ENCODE data around the gene TLE4. TPM values are rescaled to one million over a fixed set of nuclear protein-coding genes. Genes with fewer than 3 reads are reported as not detected.

Gene TLE4
- total and polyA plus RNA-seq, 2 donors (not counting 1 experiment from before 2014, with no cell fraction given) = 34.7 to 57.3 TPM

DNA sequence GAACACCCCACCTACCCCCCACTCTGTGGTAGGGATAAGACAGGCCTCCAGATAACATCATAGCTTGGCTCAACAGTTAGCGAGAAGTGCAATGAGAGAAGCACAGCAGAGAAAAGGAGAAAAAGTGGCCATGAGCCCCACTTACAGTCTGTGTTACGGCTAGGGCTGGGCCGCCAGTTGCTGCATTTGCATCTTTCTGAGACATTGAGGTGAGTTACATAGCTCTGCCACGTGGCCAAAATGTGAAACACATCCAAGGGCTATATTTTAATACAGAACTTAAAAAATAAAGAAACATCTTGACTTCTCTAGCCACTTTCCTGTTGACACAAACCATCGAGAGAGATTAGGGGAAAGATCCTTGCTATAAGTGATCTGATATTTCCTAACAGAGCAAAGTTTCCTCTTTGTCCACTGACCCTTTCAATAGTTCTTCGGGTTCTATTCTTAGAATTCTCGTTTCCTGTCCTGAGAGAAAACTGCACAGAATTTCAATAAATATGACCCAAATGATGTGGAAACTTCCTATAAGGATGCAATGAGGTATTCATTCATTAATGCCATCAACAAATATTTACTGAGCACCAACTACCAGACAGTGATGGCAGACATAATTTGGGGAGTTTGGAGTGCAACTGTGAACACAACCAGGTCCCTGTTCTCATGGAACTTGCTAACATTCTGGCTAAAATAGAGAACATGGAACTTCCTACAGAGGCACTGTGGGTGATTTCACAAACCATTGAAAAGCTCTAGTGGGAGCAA is 3.2 kb upstream of the TLE4 start:
- Histone ChIP-seq H3K27ac (ENCODE audit: low read length in 2 of 2) (no peak overlapping the region), H3K4me1 (ENCODE audit: control insufficient read depth in 2 of 2, insufficient read depth in 2 of 2, low read length in 2 of 2) (peaks cover 13 to 21% of the 10 kb centered on the region in 2 donors), H3K79me2 (ENCODE audit: control insufficient read depth, insufficient read depth, low read length) (peaks cover 4% of the 10 kb centered on the region), H3K9ac (ENCODE audit: low read length) (no peak overlapping the region), H4K20me1 (ENCODE audit: control insufficient read depth, insufficient read depth, low read length, poor library complexity, severe bottlenecking) (no peaks in the 10 kb centered on the region), H2AFZ (ENCODE audit: insufficient read depth, low read depth, low read length, poor library complexity, severe bottlenecking) (no peak overlapping the region), H3K27me3 (replicated peaks in 1 of 4; ENCODE audit: control extremely low read depth in 1 of 4, control insufficient read depth in 3 of 4, insufficient read depth in 4 of 4, low read length in 3 of 4) (peaks cover 0 to 10% (median 8%) of the 10 kb centered on the region in 4 experiments), H3K36me3 (replicated peaks in 1 of 2; ENCODE audit: control extremely low read depth in 1 of 2, control insufficient read depth in 1 of 2, extremely low read depth in 1 of 2, insufficient read depth in 2 of 2, low read length in 1 of 2) (no peaks in the 10 kb centered on the region), H3K4me2 (replicated peaks; ENCODE audit: low read depth, low read length, poor library complexity, severe bottlenecking) (no peak overlapping the region), H3K9me3 (ENCODE audit: control extremely low read depth in 1 of 3, control insufficient read depth in 2 of 3, insufficient read depth in 1 of 3, low read length in 2 of 3) (peaks cover 0 to 3% (median 3%) of the 10 kb centered on the region in 3 donors), H3K4me3 (ENCODE audit: control extremely low read depth in 1 of 5, extremely low read depth in 1 of 5, insufficient read depth in 1 of 5, low read depth in 2 of 5, low read length in 4 of 5) (no peak overlapping the region)
- peak; percentile 51 for DNase-seq
- ATAC-seq (ENCODE audit: low read depth) = no peak
- CTCF ChIA-PET = interaction anchor here (0.7 to 1.1 kb wide), 4 partner anchors 26 to 137 kb away, joined by 3 to 5 read pairs (median 4); no protein-coding TSS in a partner anchor
- intact Hi-C loops (cut with micrococcal nuclease) = no loop called here
- POLR2A ChIA-PET = no interaction called here
- H3K4me3 Mint-ChIP-seq = no peak overlapping the region
- 88% methylated on average over 3 of the region's 7 CpGs for WGBS (ENCODE audit: insufficient coverage)
- TF ChIP-seq, protein P1, sequence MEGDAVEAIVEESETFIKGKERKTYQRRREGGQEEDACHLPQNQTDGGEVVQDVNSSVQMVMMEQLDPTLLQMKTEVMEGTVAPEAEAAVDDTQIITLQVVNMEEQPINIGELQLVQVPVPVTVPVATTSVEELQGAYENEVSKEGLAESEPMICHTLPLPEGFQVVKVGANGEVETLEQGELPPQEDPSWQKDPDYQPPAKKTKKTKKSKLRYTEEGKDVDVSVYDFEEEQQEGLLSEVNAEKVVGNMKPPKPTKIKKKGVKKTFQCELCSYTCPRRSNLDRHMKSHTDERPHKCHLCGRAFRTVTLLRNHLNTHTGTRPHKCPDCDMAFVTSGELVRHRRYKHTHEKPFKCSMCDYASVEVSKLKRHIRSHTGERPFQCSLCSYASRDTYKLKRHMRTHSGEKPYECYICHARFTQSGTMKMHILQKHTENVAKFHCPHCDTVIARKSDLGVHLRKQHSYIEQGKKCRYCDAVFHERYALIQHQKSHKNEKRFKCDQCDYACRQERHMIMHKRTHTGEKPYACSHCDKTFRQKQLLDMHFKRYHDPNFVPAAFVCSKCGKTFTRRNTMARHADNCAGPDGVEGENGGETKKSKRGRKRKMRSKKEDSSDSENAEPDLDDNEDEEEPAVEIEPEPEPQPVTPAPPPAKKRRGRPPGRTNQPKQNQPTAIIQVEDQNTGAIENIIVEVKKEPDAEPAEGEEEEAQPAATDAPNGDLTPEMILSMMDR (IDR thresholded peaks at IDR 0.05) = no peak
- TF ChIP-seq EZH2 (IDR thresholded peaks at IDR 0.05; ENCODE audit: borderline replicate concordance, insufficient read depth, low read depth, low read length, poor library complexity, severe bottlenecking) = no peak
- H3K4me1 Mint-ChIP-seq = peaks cover 19% of the 10 kb centered on the region
- no peak overlapping the region for H3K27ac Mint-ChIP-seq
- peaks cover 23% of the 10 kb centered on the region for H3K27me3 Mint-ChIP-seq
- no peaks in the 10 kb centered on the region for H3K9me3 Mint-ChIP-seq (ENCODE audit: insufficient read depth)

Data from B cell (primary cell).